CD4-positive, alpha-beta memory T cell (primary cell): ENCODE results near the gene ASB3. TPM values are rescaled to one million over a fixed set of nuclear protein-coding genes. Genes with fewer than 3 reads are reported as not detected.

Experiments used
- CTCF ChIA-PET: fragments of 350-600 bp; sonication (Branson Sonifier 250); formaldehyde crosslinking; loops from one replicate; lab custom pipeline; 2021; ENCODE audit warnings: inconsistent platforms; ENCODE audit not compliant: partially characterized antibody; lab: Charles Lee
- POLR2A ChIA-PET: fragments of 350-600 bp; sonication (Branson Sonifier 250); formaldehyde crosslinking; loops from one replicate; lab custom pipeline; 2021; ENCODE audit not compliant: partially characterized antibody; lab: Charles Lee
- DNase-seq, 5 donors: peaks; one replicate each; pipeline versions ENCODE4 v3.0.0 to v3.0.0-alpha.2; 2020 to 2022; ENCODE audit warnings: mixed read lengths in 1 of 5
- H3K27ac ChIP-seq: one replicate; pipeline ENCODE4 v1.7.0; 2013; ENCODE audit warnings: low read depth, low read length
- H3K27me3 ChIP-seq: 2 replicates; pipeline ENCODE4 v1.7.0; 2013; ENCODE audit warnings: mild to moderate bottlenecking, low read length, moderate library complexity; ENCODE audit not compliant: insufficient read depth
- H3K36me3 ChIP-seq: 2 replicates; pipeline ENCODE4 v1.7.0; 2013; ENCODE audit warnings: mild to moderate bottlenecking, low read length, moderate library complexity; ENCODE audit not compliant: insufficient read depth
- H3K4me1 ChIP-seq: 2 replicates; pipeline ENCODE4 v1.7.0; 2013; ENCODE audit warnings: mild to moderate bottlenecking, low read length, moderate library complexity; ENCODE audit not compliant: insufficient read depth
- H3K4me3 ChIP-seq, 2 donors: one replicate each; pipeline ENCODE4 v1.7.0; 2013; ENCODE audit warnings: low read length in 2 of 2, mild to moderate bottlenecking in 1 of 2
- H3K9me3 ChIP-seq, 2 donors: one replicate each; pipeline ENCODE4 v1.7.0; 2013; ENCODE audit warnings: low read length in 2 of 2, control low read depth in 1 of 2; ENCODE audit not compliant: control insufficient read depth in 1 of 2
- H3K27ac Mint-ChIP-seq, 7 donors: one replicate each; pipeline ENCODE4 v1.8.0; 2020 to 2021; ENCODE audit warnings: mixed read lengths in 7 of 7, mild to moderate bottlenecking in 6 of 7, inconsistent platforms in 3 of 7, moderate library complexity in 3 of 7
- H3K27me3 Mint-ChIP-seq, 2 donors: one replicate each; pipeline ENCODE4 v1.8.0; 2020 to 2021; ENCODE audit warnings: mixed read lengths in 2 of 2
- H3K36me3 Mint-ChIP-seq, 2 donors: one replicate each; pipeline ENCODE4 v1.8.0; 2020 to 2021; ENCODE audit warnings: mixed read lengths in 2 of 2, inconsistent platforms in 1 of 2, mild to moderate bottlenecking in 1 of 2
- H3K4me1 Mint-ChIP-seq, 4 donors: one replicate each; pipeline ENCODE4 v1.8.0; 2020 to 2021; ENCODE audit warnings: mixed read lengths in 4 of 4, mild to moderate bottlenecking in 1 of 4
- H3K4me3 Mint-ChIP-seq, 8 donors: one replicate each; pipeline ENCODE4 v1.8.0; 2020 to 2021; ENCODE audit warnings: mixed read lengths in 8 of 8, mild to moderate bottlenecking in 7 of 8, moderate library complexity in 6 of 8, inconsistent platforms in 3 of 8
- H3K9me3 Mint-ChIP-seq, 8 donors: one replicate each; pipeline ENCODE4 v1.8.0; 2020 to 2021; ENCODE audit warnings: mixed read lengths in 8 of 8, mild to moderate bottlenecking in 5 of 8, inconsistent platforms in 3 of 8, moderate library complexity in 1 of 8
- intact Hi-C: fragments of 100-400 bp; cut with micrococcal nuclease; formaldehyde crosslinking; loops from one replicate; pipeline ENCODE4 v1.15.1; 2023
- polyA plus RNA-seq, 2 donors: library from polyadenylated mRNA; unstranded; fragments of 300-500 nt; fragmentation: Illumina TruSeq; gene quantifications; one replicate each; pipeline ENCODE4 v1.2.3, GENCODE V29; 2021
- total RNA-seq, 2 experiments: library from RNA; stranded (reverse); gene quantifications; one replicate each; pipeline ENCODE4 v1.2.3, GENCODE V29; 2021

Gene ASB3
- total and polyA plus RNA-seq, 4 experiments from 2014 or later = 18.1 to 43.5 (median 34.6) TPM

GRCh38 chr2:53631313-53632125 lies 155.2 kb downstream of the ASB3 start:
- ChIA-PET POLR2A (no interaction called here), CTCF (no interaction called here)
- peak overlapping the region in 5 of 7 donors; percentile 13 to 72 (median 33) for H3K27ac Mint-ChIP-seq
- intact Hi-C loops = no loop called here
- H3K36me3 Mint-ChIP-seq = no peaks in the 10 kb centered on the region
- DNase-seq = no peak
- H3K27me3 Mint-ChIP-seq = no peaks in the 10 kb centered on the region
- Histone ChIP-seq H3K9me3 (no peaks in the 10 kb centered on the region), H3K27ac (no peak overlapping the region), H3K4me3 (no peak overlapping the region), H3K36me3 (no peaks in the 10 kb centered on the region), H3K4me1 (no peaks in the 10 kb centered on the region), H3K27me3 (no peaks in the 10 kb centered on the region)
- H3K9me3 Mint-ChIP-seq = no peaks in the 10 kb centered on the region
- H3K4me1 Mint-ChIP-seq = peaks cover 0 to 1% (median 0%) of the 10 kb centered on the region in 4 donors
- peak overlapping the region in 3 of 8 donors; percentile 6 to 29 (median 13) for H3K4me3 Mint-ChIP-seq

- H3K4me3 ChIP-seq = no peak overlapping the region
- H3K9me3 Mint-ChIP-seq = no peaks in the 10 kb centered on the region
- no peaks in the 10 kb centered on the region for H3K27me3 Mint-ChIP-seq
- intact Hi-C loops = no loop called here
- no peaks in the 10 kb centered on the region for H3K4me1 ChIP-seq
- POLR2A ChIA-PET = no interaction called here
- no peak overlapping the region for H3K27ac ChIP-seq
- H3K27ac Mint-ChIP-seq = no peak overlapping the region
- H3K36me3 ChIP-seq = no peaks in the 10 kb centered on the region
- no peak overlapping the region for H3K4me3 Mint-ChIP-seq
- peaks cover 0 to 1% (median 0%) of the 10 kb centered on the region in 4 donors for H3K4me1 Mint-ChIP-seq
- H3K36me3 Mint-ChIP-seq = no peaks in the 10 kb centered on the region
- no peaks in the 10 kb centered on the region for H3K27me3 ChIP-seq
- no peak for DNase-seq
- CTCF ChIA-PET = no interaction called here
- no peaks in the 10 kb centered on the region for H3K9me3 ChIP-seq
These were observed 156.6 kb downstream of the ASB3 start for GRCh38 chr2:53630026-53630606.

- H3K36me3 Mint-ChIP-seq = no peaks in the 10 kb centered on the region
- no peak overlapping the region for H3K4me3 Mint-ChIP-seq
- DNase-seq = no peak
- H3K27ac Mint-ChIP-seq = no peak overlapping the region
- no peaks in the 10 kb centered on the region for H3K9me3 ChIP-seq
- H3K27me3 ChIP-seq = no peaks in the 10 kb centered on the region
- intact Hi-C loops = no loop called here
- H3K27ac ChIP-seq = no peak overlapping the region
- no peaks in the 10 kb centered on the region for H3K27me3 Mint-ChIP-seq
- no peaks in the 10 kb centered on the region for H3K9me3 Mint-ChIP-seq
- no peaks in the 10 kb centered on the region for H3K36me3 ChIP-seq
- CTCF ChIA-PET = no interaction called here
- no peaks in the 10 kb centered on the region for H3K4me1 ChIP-seq
- peaks cover 0 to 1% (median 0%) of the 10 kb centered on the region in 4 donors for H3K4me1 Mint-ChIP-seq
- H3K4me3 ChIP-seq = no peak overlapping the region
- POLR2A ChIA-PET = no interaction called here
These were observed 157.3 kb downstream of the ASB3 start for GRCh38 chr2:53629501-53629900.

GRCh38 chr2:53629001-53629400 lies 157.8 kb downstream of the ASB3 start:
- Histone ChIP-seq H3K4me3 (no peak overlapping the region), H3K27ac (no peak overlapping the region), H3K9me3 (no peaks in the 10 kb centered on the region), H3K36me3 (no peaks in the 10 kb centered on the region), H3K4me1 (no peaks in the 10 kb centered on the region), H3K27me3 (no peaks in the 10 kb centered on the region)
- H3K4me3 Mint-ChIP-seq = no peak overlapping the region
- no peak overlapping the region for H3K27ac Mint-ChIP-seq
- CTCF ChIA-PET = no interaction called here
- H3K27me3 Mint-ChIP-seq = no peaks in the 10 kb centered on the region
- H3K4me1 Mint-ChIP-seq = peaks cover 0 to 1% (median 0%) of the 10 kb centered on the region in 4 donors
- intact Hi-C loops = no loop called here
- no peaks in the 10 kb centered on the region for H3K9me3 Mint-ChIP-seq
- H3K36me3 Mint-ChIP-seq = no peaks in the 10 kb centered on the region
- POLR2A ChIA-PET = no interaction called here
- DNase-seq = no peak

- DNase-seq = no peak
- Histone ChIP-seq H3K27me3 (no peaks in the 10 kb centered on the region), H3K4me1 (no peaks in the 10 kb centered on the region), H3K36me3 (no peaks in the 10 kb centered on the region), H3K27ac (no peak overlapping the region), H3K4me3 (no peak overlapping the region), H3K9me3 (no peaks in the 10 kb centered on the region)
- Mint-ChIP-seq H3K4me1 (no peaks in the 10 kb centered on the region), H3K27me3 (no peaks in the 10 kb centered on the region), H3K27ac (no peak overlapping the region), H3K4me3 (no peak overlapping the region), H3K36me3 (no peaks in the 10 kb centered on the region), H3K9me3 (no peaks in the 10 kb centered on the region)
- intact Hi-C loops = no loop called here
- CTCF ChIA-PET = no interaction called here
- POLR2A ChIA-PET = no interaction called here
These were observed 164.6 kb downstream of the ASB3 start for GRCh38 chr2:53622141-53622540.

GRCh38 chr2:53620981-53621380 lies 165.8 kb downstream of the ASB3 start:
- Mint-ChIP-seq H3K36me3 (no peaks in the 10 kb centered on the region), H3K4me3 (no peak overlapping the region), H3K9me3 (no peaks in the 10 kb centered on the region), H3K27ac (no peak overlapping the region), H3K27me3 (no peaks in the 10 kb centered on the region), H3K4me1 (no peaks in the 10 kb centered on the region)
- no peak for DNase-seq
- H3K27ac ChIP-seq = no peak overlapping the region
- H3K36me3 ChIP-seq = no peaks in the 10 kb centered on the region
- H3K4me1 ChIP-seq = no peaks in the 10 kb centered on the region
- intact Hi-C loops = no loop called here
- no peaks in the 10 kb centered on the region for H3K27me3 ChIP-seq
- ChIA-PET POLR2A (no interaction called here), CTCF (no interaction called here)
- H3K4me3 ChIP-seq = no peak overlapping the region
- no peaks in the 10 kb centered on the region for H3K9me3 ChIP-seq
